Mammary epithelial cell (primary cell): ENCODE data around the gene PIK3IP1.

Experiments used
- CTCF ChIP-seq, 2 donors: IDR thresholded peaks in 1 of 2; conservative IDR thresholded peaks in 1 of 2; 2 replicates each; pipeline ENCODE4 v1.5.1; 2011 to 2012; ENCODE audit warnings: inconsistent platforms in 2 of 2, low read length in 2 of 2, mild to moderate bottlenecking in 2 of 2, control low read depth in 1 of 2, low read depth in 1 of 2; ENCODE audit not compliant: insufficient read depth in 1 of 2; ENCODE audit errors: extremely low read depth in 1 of 2
- EZH2 ChIP-seq: IDR thresholded peaks from 2 replicates; pipeline ENCODE4 v1.6.1; 2012; ENCODE audit warnings: low read length, inconsistent platforms, borderline replicate concordance

GRCh38 chr22:31282748-31283468, 9.4 kb downstream of the PIK3IP1 start:
- TF ChIP-seq CTCF (conservative IDR thresholded peaks at IDR 0.05 in 1 of 2, IDR thresholded peaks at IDR 0.05 in 1 of 2; ENCODE audit: extremely low read depth in 1 of 2, insufficient read depth in 1 of 2, low read depth in 1 of 2, low read length in 2 of 2): no peak
- no peak for TF ChIP-seq EZH2
